Neural progenitor cell (in vitro differentiated cells): ENCODE data around the gene CRIP1.

ENCODE experiments used
- CTCF ChIP-seq: fragments of 200-600 bp; sonication (generic); IDR thresholded peaks from 2 replicates; pipeline ENCODE4 v1.5.1; 2017; ENCODE audit warnings: antibody characterized with exemption, mild to moderate bottlenecking
- EZH2 ChIP-seq: fragments of 200-600 bp; sonication (generic); IDR thresholded peaks from 2 replicates; pipeline ENCODE4 v1.6.1; 2017; ENCODE audit warnings: antibody characterized with exemption, mild to moderate bottlenecking, moderate library complexity

GRCh38 chr14:105502446-105503295, 16.0 kb downstream of the CRIP1 start:
- TF ChIP-seq CTCF (no peak), EZH2 (no peak)
